Measurements from ENCODE around the gene TTF1.

DNA sequence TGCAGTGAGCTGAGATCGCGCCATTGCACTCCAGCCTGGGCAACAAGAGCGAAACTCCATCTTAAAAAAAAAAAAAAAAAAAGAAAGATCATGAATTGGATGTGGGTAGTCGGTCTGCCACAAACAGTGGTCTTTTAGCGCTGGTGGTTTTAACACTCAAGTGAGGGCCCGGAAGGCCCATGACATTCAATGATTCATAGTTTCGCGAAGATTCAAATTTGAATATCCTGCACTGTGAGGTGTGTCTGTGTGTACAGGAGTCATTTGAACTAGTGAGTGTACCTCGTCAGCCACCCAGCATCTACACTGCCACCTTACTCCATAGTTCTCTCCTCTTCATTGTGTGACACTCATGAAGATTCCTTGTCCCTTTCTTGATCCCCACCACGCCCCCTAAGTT, 44.6 kb upstream of the TTF1 start:
- TF ChIP-seq POLR2A (IDR thresholded peaks at IDR 0.05; ENCODE audit: low read depth, low read length) (no peak), POLR2AphosphoS5 (IDR thresholded peaks at IDR 0.05; ENCODE audit: low read depth, low read length) (no peak)
